DMS 273 treated with DMSO at 0.1 percent for 48 hours (cell line): Measurements from ENCODE around the gene KLHDC1.

Source experiments
- DNase-seq: peaks from one replicate; lab custom pipeline; 2025; lab: John Stamatoyannopoulos, UW

The KLHDC1 gene

DNA sequence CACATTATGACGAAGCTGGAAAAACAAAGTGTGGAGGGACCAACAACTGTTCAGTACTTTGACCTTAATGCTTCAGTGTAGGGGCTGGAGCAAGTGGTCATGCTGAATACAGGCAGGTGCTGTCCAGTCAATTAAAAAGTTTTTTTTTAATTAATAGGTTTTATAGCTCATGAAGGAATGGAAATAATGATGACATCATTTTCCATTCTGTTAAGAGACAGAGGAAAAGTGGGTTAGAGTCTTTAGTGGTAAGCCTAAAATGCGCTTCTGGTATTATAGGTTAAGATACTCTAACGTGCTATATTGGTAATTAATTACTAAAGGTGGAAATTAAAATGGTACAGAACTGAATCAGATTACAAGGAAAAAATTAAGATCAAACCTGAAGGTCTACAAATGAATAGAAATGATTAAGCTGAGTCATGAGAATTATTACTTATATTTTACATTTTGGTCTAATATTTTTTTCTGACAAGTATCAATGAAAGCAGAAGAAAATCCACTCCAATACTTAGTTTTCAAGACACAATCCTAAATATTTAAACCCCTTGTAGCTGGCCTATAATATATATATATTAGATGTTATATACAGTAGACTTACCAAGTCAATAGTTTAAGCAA is 90.6 kb downstream of the KLHDC1 start:
- DNase-seq: no peak

DNA sequence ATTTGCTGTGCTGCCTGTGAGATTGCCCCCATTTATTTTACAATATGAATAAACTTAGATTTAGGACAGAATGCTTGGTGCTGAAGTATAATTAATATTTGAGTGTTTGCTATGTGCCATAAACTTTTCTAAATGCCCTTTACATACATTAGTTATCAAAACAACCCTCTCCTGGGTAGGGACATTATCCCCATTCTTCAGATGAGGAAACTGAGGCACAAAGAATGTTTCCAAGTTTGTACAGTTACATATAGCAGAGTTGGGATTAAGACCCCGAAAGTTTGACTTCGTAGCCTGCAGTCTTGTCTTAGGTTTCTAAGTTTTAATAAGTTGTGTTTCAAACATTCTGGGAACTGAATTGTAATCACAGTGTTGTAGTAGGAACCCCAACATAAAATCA is 93.4 kb downstream of the KLHDC1 start:
- no peak for DNase-seq

- no peak for DNase-seq
These were observed 99.7 kb downstream of the KLHDC1 start for GRCh38 chr14:49792618-49793017.

GRCh38 chr14:49796025-49796424 is 103.1 kb downstream of the KLHDC1 start:
- DNase-seq: no peak
